ENCODE measurements around the gene SP2.

- no peak for TF ChIP-seq POLR2A (IDR thresholded peaks at IDR 0.05)
- no peak for TF ChIP-seq CTCF (IDR thresholded peaks at IDR 0.05)
Measured at GRCh38 chr17:47966079-47966519, 70.1 kb downstream of the SP2 start.
